GM19468 (cell line): ENCODE measurements around the gene KIAA1755.

Source experiments
- ATAC-seq: cut with Tn5 transposase; IDR thresholded peaks from one replicate; pipeline ENCODE4 v1.9.1; 2021; ENCODE audit warnings: mild to moderate bottlenecking, moderate library complexity, moderate number of reproducible peaks; ENCODE audit not compliant: unreplicated experiment; ENCODE audit errors: extremely low read depth

The KIAA1755 gene

GRCh38 chr20:38170826-38171674 is 89.5 kb downstream of the KIAA1755 start:
- no peak for ATAC-seq

GRCh38 chr20:38170219-38170825 is 90.2 kb downstream of the KIAA1755 start:
- ATAC-seq, result no peak

- no peak for ATAC-seq
These were observed 90.8 kb downstream of the KIAA1755 start for GRCh38 chr20:38169636-38170193.

- ATAC-seq, result no peak
These were observed 91.5 kb downstream of the KIAA1755 start for GRCh38 chr20:38168791-38169589.

- ATAC-seq, result no peak
These were observed 92.4 kb downstream of the KIAA1755 start for GRCh38 chr20:38167851-38168760.

GRCh38 chr20:38167328-38167850 is 93.1 kb downstream of the KIAA1755 start:
- ATAC-seq, result no peak

GRCh38 chr20:38166703-38167233 is 93.8 kb downstream of the KIAA1755 start:
- ATAC-seq, result no peak

GRCh38 chr20:38165966-38166702 is 94.4 kb downstream of the KIAA1755 start:
- no peak for ATAC-seq

- peak; percentile 44 for ATAC-seq
These were observed 95.2 kb downstream of the KIAA1755 start, which contains the start of gene TGM2 for GRCh38 chr20:38165089-38165965. Gene TGM2 (minus strand): TSS chr20:38165270. CDS start chr20:38165198, 72 bp downstream.

GRCh38 chr20:38164624-38165088 is 95.9 kb downstream of the KIAA1755 start:
- no peak for ATAC-seq

- no peak for ATAC-seq
These were observed 96.5 kb downstream of the KIAA1755 start for GRCh38 chr20:38164069-38164468.

- ATAC-seq, result no peak
These were observed 97.4 kb downstream of the KIAA1755 start for GRCh38 chr20:38162878-38163875.

GRCh38 chr20:38162149-38162548 is 98.4 kb downstream of the KIAA1755 start:
- no peak for ATAC-seq

- ATAC-seq, result no peak
These were observed 99.1 kb downstream of the KIAA1755 start for GRCh38 chr20:38161412-38161774.
